HG03045 (cell line): ENCODE results near the gene MEP1B.
"Not testable (repeated sequence)": the region's sequence is repeated elsewhere in the genome, so short reads cannot be mapped to it uniquely, and the experiment has no call there.

Experiments used
- ATAC-seq: cut with Tn5 transposase; IDR thresholded peaks from one replicate; pipeline ENCODE4 v1.9.1; 2021; ENCODE audit warnings: mild to moderate bottlenecking, moderate library complexity; ENCODE audit not compliant: unreplicated experiment

The MEP1B gene

DNA sequence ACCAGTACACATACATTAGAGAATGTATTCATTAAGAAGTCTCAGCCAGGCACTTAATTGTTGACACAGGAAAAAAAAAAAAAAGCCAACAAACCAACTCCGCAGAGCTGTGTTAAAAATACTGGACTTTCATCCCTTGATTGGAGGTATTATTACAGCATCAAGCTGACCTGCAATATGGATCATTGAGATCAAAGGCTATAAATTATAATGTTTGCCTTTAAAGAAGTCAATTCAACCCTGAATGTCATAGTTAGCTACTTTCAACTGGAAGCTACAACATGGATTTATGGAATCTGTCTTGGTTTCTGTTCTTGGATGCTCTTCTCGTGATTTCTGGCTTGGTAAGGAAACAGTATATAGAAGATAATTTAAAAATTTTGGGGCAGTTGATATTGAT, at the start of gene MEP1B:
Gene MEP1B, plus strand, starts transcription at position 250 of the 400 bp plus-strand sequence. Its CDS starts 32 bp downstream, at position 282.
- ATAC-seq, result no peak

DNA sequence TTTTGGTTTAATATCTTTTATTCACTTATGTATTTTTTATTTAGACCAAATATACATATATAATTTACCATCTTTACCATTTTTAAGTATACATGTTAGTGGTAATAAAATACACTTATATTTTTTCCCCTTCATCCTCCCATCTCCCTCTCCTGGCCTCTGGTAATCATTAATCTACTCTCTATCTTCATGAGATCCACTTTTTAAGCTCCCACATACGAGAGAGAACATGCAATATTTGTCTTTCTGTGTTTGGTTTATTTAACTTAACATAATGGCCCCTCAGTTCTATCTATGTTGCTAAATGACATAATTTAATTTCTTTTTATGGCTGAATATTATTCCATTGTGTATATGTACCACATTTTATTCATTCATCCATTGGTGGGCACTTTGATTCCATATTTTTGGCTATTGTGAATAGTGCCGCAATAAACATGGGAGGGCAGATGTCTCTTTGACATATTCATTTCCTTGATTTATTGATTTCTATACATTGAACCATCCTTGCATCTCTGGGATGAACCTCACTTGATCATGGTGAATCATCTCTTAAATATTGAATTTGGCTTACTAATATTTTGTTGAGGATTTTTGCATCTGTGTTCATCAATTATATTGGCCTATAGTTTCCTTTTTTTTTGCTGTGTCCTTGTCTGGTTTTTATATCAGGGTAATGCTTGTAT, 41.5 kb upstream of the MEP1B start:
- no peak for ATAC-seq

- peak; percentile 58 for ATAC-seq
Observed at GRCh38 chr18:32152705-32153448, 37.0 kb upstream of the MEP1B start.

DNA sequence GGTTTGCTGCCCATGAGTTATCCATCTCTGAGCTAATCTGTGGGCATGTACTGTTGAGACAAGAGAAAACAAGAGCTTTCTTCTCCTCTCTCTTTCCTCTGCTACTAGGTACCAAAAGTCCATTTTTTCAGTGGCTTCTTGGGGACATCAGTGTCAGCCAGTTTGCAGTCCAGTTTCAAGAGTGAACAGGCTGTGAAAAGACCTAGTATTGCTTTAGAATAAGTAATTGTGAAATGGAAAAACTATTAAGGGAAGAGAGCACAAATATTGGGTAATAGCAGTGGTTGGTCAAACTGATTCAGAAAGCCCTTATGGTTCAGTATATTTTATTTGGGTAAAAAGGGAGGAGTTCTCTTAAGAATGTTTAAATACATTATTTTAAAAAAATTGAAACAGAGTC, 33.0 kb upstream of the MEP1B start:
- no peak for ATAC-seq

GRCh38 chr18:32157580-32157979, 32.3 kb upstream of the MEP1B start:
- no peak for ATAC-seq

DNA sequence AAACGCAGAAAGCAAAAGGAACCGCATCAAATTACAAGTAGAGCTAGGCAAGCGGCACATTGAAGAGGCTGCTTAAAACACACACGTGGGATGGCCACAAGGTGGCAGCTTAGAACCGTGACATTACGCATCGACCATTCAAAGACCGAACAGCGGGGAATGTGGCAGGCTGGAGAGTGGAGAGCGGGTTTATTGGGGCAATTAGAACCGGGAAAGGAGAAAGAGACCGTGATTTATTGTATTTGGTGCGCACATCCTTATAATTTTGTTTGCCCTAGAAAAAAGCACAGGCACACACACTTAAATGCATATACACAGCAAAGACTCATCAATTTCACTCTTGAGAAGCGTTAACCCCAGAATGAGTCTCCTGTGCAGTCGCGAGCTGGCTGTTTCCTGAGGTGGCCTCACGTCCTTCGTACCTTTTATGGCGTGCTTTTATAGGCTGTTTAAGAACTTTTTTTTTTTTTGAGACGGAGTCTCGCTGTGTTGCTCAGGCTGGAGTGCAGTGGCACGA, 31.7 kb upstream of the MEP1B start:
- ATAC-seq, result peak; percentile 97

DNA sequence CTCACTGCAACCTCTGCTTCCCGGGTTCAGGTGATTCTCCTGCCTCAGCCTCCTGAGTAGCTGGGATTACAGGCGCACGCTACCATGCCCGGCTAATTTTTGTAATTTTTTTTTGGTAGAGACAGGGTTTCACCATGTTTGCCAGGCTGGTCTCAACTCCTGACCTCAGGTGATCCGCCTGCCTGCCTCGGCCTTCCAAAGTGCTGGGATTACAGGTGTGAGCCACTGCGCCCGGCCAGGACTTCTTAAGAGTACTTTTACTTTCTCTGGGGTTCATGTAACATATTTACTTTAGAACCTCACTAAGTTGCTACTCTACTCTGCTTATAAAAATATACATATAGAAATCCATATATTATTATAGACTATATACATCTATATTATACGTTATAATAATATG, 31.2 kb upstream of the MEP1B start:
- not testable (repeated sequence) for ATAC-seq

DNA sequence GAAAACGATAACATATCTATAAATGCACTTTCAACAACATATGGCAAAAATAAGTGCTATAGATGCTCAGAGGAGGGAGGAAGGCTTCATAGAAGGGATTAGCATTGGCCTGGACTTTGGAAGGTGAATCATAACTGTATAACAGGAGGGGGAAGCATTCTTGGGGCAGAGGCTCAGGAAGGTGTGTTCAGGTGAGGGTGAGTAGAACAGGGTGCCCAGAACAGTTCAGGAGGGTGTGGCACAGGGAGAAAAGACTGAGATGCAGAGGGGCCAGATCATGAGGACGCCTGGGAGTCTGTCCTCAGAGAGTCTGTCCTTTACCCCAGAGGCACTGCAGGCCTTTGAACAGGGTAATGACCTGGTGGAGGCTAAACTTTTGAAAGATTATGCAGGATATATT, 29.3 kb upstream of the MEP1B start:
- ATAC-seq, result no peak

DNA sequence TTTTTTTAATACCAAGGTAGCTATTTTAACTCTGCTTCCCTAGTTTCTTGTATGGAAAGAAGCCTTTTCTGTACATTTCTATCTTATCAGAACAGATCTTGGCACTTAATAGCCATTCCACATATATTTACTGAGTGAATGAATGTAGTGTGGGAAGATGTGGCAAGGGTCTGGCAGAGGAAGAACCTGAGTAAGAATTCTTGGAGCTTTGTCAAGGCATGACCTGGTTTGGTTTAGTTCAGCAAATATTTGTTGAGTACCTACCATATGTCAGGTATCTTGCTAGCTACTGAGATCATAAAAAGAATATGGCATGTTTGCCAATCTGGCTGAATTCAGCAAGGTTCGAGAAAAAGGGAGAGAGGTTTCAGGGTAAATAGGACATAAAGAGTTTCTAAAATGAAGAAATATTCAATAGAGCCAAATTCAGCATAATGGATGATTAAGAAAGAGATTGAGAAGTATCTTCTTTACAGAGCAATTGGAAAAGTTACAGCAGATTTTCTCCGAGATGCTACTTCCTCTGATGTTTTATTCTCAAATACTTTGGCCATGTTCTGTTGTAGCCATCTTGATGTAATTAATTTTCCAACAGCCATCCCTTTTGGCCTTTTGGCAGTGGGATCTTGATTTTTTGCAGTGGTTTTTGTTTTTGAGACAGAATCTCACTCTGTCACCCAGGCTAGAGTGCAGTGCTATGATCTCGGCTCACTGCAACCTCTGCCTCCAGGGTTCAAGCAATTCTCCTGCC, 21.7 kb upstream of the MEP1B start:
- ATAC-seq, result no peak

DNA sequence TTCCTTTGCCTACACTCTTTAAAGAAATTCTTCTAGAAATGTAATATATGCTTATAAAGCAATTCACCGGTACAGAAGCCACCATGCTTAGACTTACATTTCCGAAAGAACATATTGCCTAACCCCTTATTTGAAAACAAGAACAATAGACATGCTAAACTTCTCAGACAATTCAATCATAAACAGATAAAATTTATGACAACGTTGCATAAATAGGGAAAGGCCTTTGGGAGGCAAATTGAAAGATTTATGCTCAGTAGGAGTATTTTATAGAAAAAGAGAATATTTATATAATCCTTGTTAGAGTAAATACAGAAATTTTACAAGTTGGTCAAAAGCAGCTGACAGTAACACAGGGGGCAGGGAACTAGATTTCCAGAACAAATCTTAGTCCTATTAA, 16.2 kb upstream of the MEP1B start:
- no peak for ATAC-seq

DNA sequence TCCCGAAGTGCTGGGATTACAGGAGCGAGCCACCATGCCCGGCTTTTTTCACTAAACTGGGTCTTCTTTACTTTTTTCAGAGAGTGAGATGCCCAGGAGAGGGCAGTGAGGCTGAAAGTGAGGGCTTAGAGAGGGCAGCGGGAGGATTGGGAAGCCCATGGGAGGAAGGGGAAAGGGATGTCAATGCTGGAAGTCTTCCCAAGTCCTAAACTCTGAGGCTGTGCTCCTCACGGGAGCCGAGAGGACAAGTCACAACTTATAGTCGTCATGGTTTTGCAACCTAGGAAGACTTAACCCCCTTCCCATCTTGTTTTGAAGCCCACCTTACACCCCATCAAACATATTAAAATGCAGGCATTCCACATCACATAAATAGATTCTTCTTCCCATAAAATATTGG, 15.1 kb upstream of the MEP1B start:
- ATAC-seq, result no peak

GRCh38 chr18:32175265-32175664, 14.6 kb upstream of the MEP1B start:
- ATAC-seq, result no peak

- not testable (repeated sequence) for ATAC-seq
Observed at GRCh38 chr18:32176745-32177144, 13.1 kb upstream of the MEP1B start.

DNA sequence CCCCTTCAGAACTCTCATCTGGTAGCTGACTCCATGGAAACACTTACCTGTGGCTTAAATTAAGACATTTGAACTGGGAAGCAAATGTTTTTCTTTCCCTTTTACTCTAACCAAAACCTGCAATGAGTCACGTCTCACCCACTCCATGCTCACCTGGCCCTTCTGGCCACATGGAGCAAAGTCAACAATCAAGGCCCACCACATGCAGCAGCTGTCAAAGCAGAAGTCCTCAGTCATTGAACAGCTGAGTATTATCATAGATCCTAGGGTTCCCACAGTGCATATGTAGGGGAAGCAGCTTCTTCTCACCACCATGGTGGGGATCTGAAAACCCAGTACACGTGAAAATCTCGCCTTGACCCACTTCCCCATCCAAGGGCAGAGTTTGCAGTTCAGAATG, 12.3 kb upstream of the MEP1B start:
- ATAC-seq, result no peak

- ATAC-seq, result no peak
Observed at GRCh38 chr18:32183503-32183902, 6.3 kb upstream of the MEP1B start.

DNA sequence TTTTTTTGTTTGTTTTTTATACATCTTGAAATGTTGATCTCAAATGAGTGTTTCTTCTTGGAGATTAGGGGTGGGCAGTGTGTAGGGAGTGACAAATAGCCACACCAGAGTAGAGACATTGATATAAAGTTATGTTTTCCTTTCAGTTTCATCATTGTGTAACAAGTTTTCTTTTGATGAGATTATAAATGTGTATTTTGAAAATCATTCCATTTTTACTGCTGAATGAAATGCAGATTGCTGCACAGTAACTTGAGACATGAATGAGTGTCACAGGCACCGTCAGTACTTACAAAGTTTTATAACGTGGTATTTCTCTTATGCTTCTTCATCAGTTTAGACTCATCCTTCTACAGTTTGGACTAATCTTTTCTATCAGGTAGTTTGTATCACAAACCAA, 370 bp downstream of the MEP1B start:
- no peak for ATAC-seq

DNA sequence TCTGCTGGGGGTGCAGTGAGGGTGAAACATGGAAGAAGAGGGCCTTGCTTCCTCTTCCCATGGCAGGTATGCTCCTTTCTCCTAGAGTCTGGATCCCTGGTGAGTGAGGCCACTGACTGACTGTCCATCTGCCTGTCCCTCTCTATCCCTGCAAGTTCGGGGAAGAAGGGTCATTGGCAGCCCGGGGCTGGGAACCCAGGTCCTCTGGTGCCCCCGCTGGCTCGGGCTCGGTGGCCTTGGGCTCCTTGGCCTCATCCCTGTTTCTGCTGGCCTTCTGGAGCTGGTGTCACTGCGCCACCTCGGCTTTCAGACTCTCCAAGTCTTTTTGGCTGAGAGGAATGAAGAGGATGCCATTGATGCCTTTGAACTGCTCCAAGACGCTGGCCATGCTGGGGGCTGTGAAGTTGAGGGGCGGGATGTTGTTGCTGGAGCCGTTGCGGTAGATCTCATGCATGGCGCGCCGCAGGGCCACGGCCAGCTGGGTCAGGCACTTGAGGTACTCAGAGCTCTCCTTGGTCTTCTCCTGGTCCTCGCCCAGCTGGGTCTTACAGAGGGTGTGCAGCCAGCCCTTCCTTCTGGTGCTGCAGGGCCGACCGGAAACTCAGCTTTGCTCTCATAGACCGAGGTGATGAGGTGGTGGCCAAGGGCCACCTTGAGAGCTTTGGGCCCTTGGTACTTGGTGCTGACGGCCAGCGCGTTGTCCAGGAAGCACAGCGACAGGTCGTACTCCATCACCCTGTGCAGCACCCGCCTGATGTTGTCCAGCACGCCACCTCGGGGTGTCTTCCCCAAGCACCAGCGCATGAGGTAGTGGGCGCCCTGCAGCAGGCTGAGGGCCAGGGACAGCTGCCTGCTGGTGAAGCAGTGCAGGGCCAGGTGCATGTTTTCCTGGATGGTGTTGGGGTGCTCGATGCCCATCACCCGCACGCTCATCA, 6.3 kb downstream of the MEP1B start:
- no peak for ATAC-seq

DNA sequence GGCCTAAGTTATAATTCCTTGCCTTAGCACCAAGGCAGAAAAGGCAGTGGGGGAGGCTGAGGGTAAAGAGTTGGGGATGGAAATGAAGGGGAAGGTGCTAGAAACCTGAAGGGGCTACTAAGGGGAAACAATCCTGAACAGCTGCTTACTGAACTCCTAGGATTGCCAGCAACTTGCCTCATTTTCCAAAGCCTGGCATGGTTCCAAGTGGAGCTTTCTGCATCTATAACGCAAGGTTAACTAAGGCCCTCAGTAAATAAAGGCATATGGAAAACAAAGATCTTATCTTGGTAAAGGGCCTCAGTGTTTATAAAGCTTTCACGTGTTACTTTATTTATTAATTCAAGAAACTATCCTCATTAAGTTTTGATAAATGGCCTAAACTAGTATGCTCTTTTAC, 10.9 kb downstream of the MEP1B start:
- no peak for ATAC-seq

- ATAC-seq, result no peak
Observed at GRCh38 chr18:32201948-32202672, 12.3 kb downstream of the MEP1B start.

DNA sequence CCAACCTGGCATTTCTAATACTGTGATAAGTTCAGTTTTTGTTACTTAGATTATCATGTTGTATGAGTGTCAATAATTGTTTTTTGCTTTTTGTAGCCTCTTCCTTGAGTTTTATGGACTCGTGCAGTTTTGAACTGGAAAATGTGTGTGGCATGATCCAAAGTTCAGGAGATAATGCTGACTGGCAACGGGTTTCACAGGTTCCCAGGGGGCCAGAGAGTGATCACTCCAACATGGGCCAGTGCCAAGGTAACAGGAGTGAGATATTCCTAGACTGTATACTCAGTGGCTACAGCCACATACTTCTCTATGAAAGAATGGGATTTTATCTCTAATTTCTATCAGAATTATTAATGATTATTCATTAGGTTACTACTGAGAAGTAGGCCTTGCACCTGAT, 18.2 kb downstream of the MEP1B start:
- ATAC-seq, result no peak
